GM23338 (cell line): ENCODE results near the gene SEC61G. TPM values are rescaled to one million over a fixed set of nuclear protein-coding genes. Genes with fewer than 3 reads are reported as not detected.

Source experiments
- ATAC-seq: fragments of 200-7000 bp; cut with Tn5 transposase; 3 replicates; pipeline ENCODE4 v1.9.1; 2020
- DNase-seq: peaks from one replicate; pipeline ENCODE4 v3.0.0-alpha.2; 2015; ENCODE audit warnings: low spot score
- H2AFZ ChIP-seq: fragments of 200-600 bp; sonication (generic); 2 replicates; pipeline ENCODE4 v1.8.0; 2016; ENCODE audit warnings: antibody characterized with exemption, mild to moderate bottlenecking, moderate library complexity
- H3F3A ChIP-seq: fragments of 200-600 bp; sonication (generic); replicated peaks from 2 replicates; pipeline ENCODE4 v1.8.0; 2017; ENCODE audit warnings: antibody characterized with exemption, mixed run types, low read depth
- H3K27ac ChIP-seq: fragments of 200-600 bp; sonication (generic); 2 replicates; pipeline ENCODE4 v1.6.1; 2016; ENCODE audit warnings: low read depth
- H3K27me3 ChIP-seq: fragments of 200-600 bp; sonication (generic); 2 replicates; pipeline ENCODE4 v1.8.0; 2016; ENCODE audit warnings: mild to moderate bottlenecking, mixed run types, moderate library complexity; ENCODE audit not compliant: insufficient read depth
- H3K36me3 ChIP-seq: fragments of 200-600 bp; sonication (generic); 2 replicates; pipeline ENCODE4 v1.8.0; 2016; ENCODE audit warnings: mild to moderate bottlenecking; ENCODE audit not compliant: insufficient read depth
- H3K4me1 ChIP-seq: fragments of 200-600 bp; sonication (generic); 2 replicates; pipeline ENCODE4 v1.8.0; 2016; ENCODE audit warnings: mild to moderate bottlenecking, moderate library complexity; ENCODE audit not compliant: insufficient read depth
- H3K4me2 ChIP-seq: fragments of 200-600 bp; sonication (generic); 2 replicates; pipeline ENCODE4 v1.7.1; 2017; ENCODE audit warnings: mixed run types
- H3K4me3 ChIP-seq: fragments of 200-600 bp; sonication (generic); 2 replicates; pipeline ENCODE4 v1.6.1; 2016; ENCODE audit warnings: mixed run types
- H3K79me2 ChIP-seq: fragments of 200-600 bp; sonication (generic); replicated peaks from 2 replicates; pipeline ENCODE4 v1.8.0; 2017; ENCODE audit warnings: mild to moderate bottlenecking; ENCODE audit not compliant: insufficient read depth
- H3K9me2 ChIP-seq: fragments of 200-600 bp; sonication (generic); 2 replicates; pipeline ENCODE4 v1.8.0; 2017; ENCODE audit not compliant: insufficient read depth
- H4K20me1 ChIP-seq: fragments of 200-600 bp; sonication (generic); replicated peaks from 2 replicates; pipeline ENCODE4 v1.8.0; 2017; ENCODE audit warnings: mild to moderate bottlenecking; ENCODE audit not compliant: insufficient read depth
- H3K27ac Mint-ChIP-seq: 2 replicates; pipeline ENCODE4 v1.8.0; 2020; ENCODE audit warnings: inconsistent platforms, mild to moderate bottlenecking, moderate library complexity, mixed read lengths
- H3K27me3 Mint-ChIP-seq: 3 replicates; pipeline ENCODE4 v1.8.0; 2022; ENCODE audit warnings: low read depth, mild to moderate bottlenecking, moderate library complexity, mixed read lengths, inconsistent platforms; ENCODE audit not compliant: insufficient read depth, poor library complexity
- H3K36me3 Mint-ChIP-seq: 3 replicates; pipeline ENCODE4 v1.8.0; 2021; ENCODE audit warnings: low read depth, mild to moderate bottlenecking, inconsistent platforms, moderate library complexity, mixed read lengths
- H3K4me1 Mint-ChIP-seq: 3 replicates; pipeline ENCODE4 v1.8.0; 2020; ENCODE audit warnings: mild to moderate bottlenecking, inconsistent platforms, mixed read lengths
- H3K4me3 Mint-ChIP-seq: 3 replicates; pipeline ENCODE4 v1.8.0; 2021; ENCODE audit warnings: moderate library complexity, mild to moderate bottlenecking, inconsistent platforms, mixed read lengths
- H3K9me3 Mint-ChIP-seq: 3 replicates; pipeline ENCODE4 v1.8.0; 2020; ENCODE audit warnings: moderate library complexity, mild to moderate bottlenecking, inconsistent platforms, mixed read lengths
- CREB1 ChIP-seq: fragments of 250-450 bp; sonication (Bioruptor Pico); IDR thresholded peaks from 2 replicates; pipeline ENCODE4 v1.5.0; 2020; ENCODE audit warnings: low read depth, mild to moderate bottlenecking, moderate library complexity
- ETS1 ChIP-seq: IDR thresholded peaks from 2 replicates; pipeline ENCODE4 v1.6.1; 2016; ENCODE audit warnings: antibody characterized with exemption
- NANOG ChIP-seq: IDR thresholded peaks from 2 replicates; pipeline ENCODE4 v1.6.1; 2016; ENCODE audit warnings: antibody characterized with exemption, borderline replicate concordance
- REST ChIP-seq: IDR thresholded peaks from one replicate; pipeline ENCODE4 v1.6.1; 2018; ENCODE audit warnings: antibody characterized with exemption; ENCODE audit not compliant: unreplicated experiment
- STAT1 ChIP-seq: IDR thresholded peaks from one replicate; pipeline ENCODE4 v1.6.1; 2016; ENCODE audit warnings: antibody characterized with exemption; ENCODE audit not compliant: unreplicated experiment
- ZNF331 ChIP-seq: fragments of 250-450 bp; sonication (Bioruptor Pico); IDR thresholded peaks from 2 replicates; pipeline ENCODE4 v1.5.0; 2020; ENCODE audit warnings: low read depth, mild to moderate bottlenecking, moderate library complexity
- ZNF462 ChIP-seq: fragments of 250-450 bp; sonication (Bioruptor Pico); IDR thresholded peaks from 2 replicates; pipeline ENCODE4 v1.5.0; 2020; ENCODE audit warnings: mild to moderate bottlenecking, moderate library complexity
- polyA plus RNA-seq: library from polyadenylated mRNA; unstranded; fragments of >200 nt; fragmentation: Nextera tagmentation; extraction: Ambion mirVana; gene quantifications from 2 replicates; pipeline ENCODE4 v1.2.1, GENCODE V29; 2016
- total RNA-seq: library from RNA; depleted of rRNA; stranded (reverse); fragments of >200 nt; shearing (Covaris generic); gene quantifications from 2 replicates; pipeline ENCODE4 v1.2.3, GENCODE V29; 2014

The SEC61G gene
- total and polyA plus RNA-seq, 2 experiments from 2014 or later: 350 to 497 TPM

- ATAC-seq (no peak), DNase-seq (no peak)
- Histone ChIP-seq H3K27ac (no peak overlapping the region), H3K9me2 (no peaks in the 10 kb centered on the region), H4K20me1 (no peaks in the 10 kb centered on the region), H3F3A (no peaks in the 10 kb centered on the region), H3K4me2 (no peak overlapping the region), H2AFZ (peak overlapping the region; percentile 45; the same call in 1 of the 2 replicates), H3K36me3 (no peaks in the 10 kb centered on the region), H3K4me1 (peaks cover 5% of the 10 kb centered on the region), H3K4me3 (no peak overlapping the region), H3K79me2 (no peaks in the 10 kb centered on the region), H3K27me3 (no peaks in the 10 kb centered on the region)
- Mint-ChIP-seq H3K27me3 (peaks cover 6% of the 10 kb centered on the region), H3K4me1 (peaks cover 11% of the 10 kb centered on the region; the same call in 2 of the 3 replicates), H3K4me3 (no peak overlapping the region), H3K9me3 (no peaks in the 10 kb centered on the region), H3K27ac (no peak overlapping the region), H3K36me3 (no peaks in the 10 kb centered on the region)
- TF ChIP-seq STAT1 (no peak), ZNF331 (CRISPR knock-in tag) (no peak), NANOG (no peak), REST (no peak), ETS1 (no peak), ZNF462 (CRISPR knock-in tag) (no peak), CREB1 (CRISPR knock-in tag) (no peak)
These were observed 33.8 kb downstream of the SEC61G start for GRCh38 chr7:54725255-54725654.
